BLaER1 treated with 17β-estradiol and CSF1 and Interleukin-3, amounts not matched to agents 10 nM and 100 nM (cell line): Measurements from ENCODE around the gene NF1.

Experiments
- H3K27ac ChIP-seq, 11 experiments: shearing (Covaris generic); formaldehyde crosslinking; 2 replicates each; pipeline ENCODE4 v1.8.1; 2022
- H3K27me3 ChIP-seq, 11 experiments: shearing (Covaris generic); formaldehyde crosslinking; 2 replicates each; pipeline ENCODE4 v1.8.1; 2022
- H3K36me3 ChIP-seq, 11 experiments: shearing (Covaris generic); formaldehyde crosslinking; 2 replicates each; pipeline ENCODE4 v1.8.1; 2022
- H3K4me1 ChIP-seq, 10 experiments: shearing (Covaris generic); formaldehyde crosslinking; 2 replicates each; pipeline ENCODE4 v1.8.1; 2022
- H3K4me2 ChIP-seq, 11 experiments: shearing (Covaris generic); formaldehyde crosslinking; 2 replicates each; pipeline ENCODE4 v1.8.1; 2022
- H3K4me3 ChIP-seq, 10 experiments: shearing (Covaris generic); formaldehyde crosslinking; 2 replicates each; pipeline ENCODE4 v1.8.1; 2022
- H3K9ac ChIP-seq, 11 experiments: shearing (Covaris generic); formaldehyde crosslinking; 2 replicates each; pipeline ENCODE4 v1.8.1; 2022
- H3K9me3 ChIP-seq, 11 experiments: shearing (Covaris generic); formaldehyde crosslinking; replicated peaks in 1 of 11; 2 replicates each; pipeline ENCODE4 v1.8.1; 2022
- H4K20me1 ChIP-seq, 11 experiments: shearing (Covaris generic); formaldehyde crosslinking; 2 replicates each; pipeline ENCODE4 v1.8.1; 2022
- Cebpa-rat ChIP-seq, 11 experiments: shearing (Covaris generic); IDR thresholded peaks; 2 replicates each; pipeline ENCODE4 v1.8.1; 2022

Gene NF1

GRCh38 chr17:31053071-31053470 is 41.7 kb upstream of the NF1 start:
- peaks cover 0 to 18% (median 7%) of the 10 kb centered on the region in 11 experiments; a peak in 11 of 22 replicates for H3K9me3 ChIP-seq
- H3K4me2 ChIP-seq, result peak overlapping the region in 4 of 11 experiments; percentile 71 to 74 (median 72); a peak in 9 of 22 replicates
- H3K27me3 ChIP-seq, result no peaks in the 10 kb centered on the region
- TF ChIP-seq Cebpa-rat (IDR thresholded peaks at IDR 0.05), result no peak
- H3K27ac ChIP-seq, result peak overlapping the region in 4 of 11 experiments; percentile 18 to 61 (median 58); a peak in 5 of 22 replicates
- no peak overlapping the region; a peak in 1 of 22 replicates for H3K9ac ChIP-seq
- H3K36me3 ChIP-seq, result no peaks in the 10 kb centered on the region
- no peaks in the 10 kb centered on the region for H4K20me1 ChIP-seq
- peaks cover 0 to 26% (median 6%) of the 10 kb centered on the region in 10 experiments; a peak in 10 of 20 replicates for H3K4me1 ChIP-seq
- H3K4me3 ChIP-seq, result no peak overlapping the region

GRCh38 chr17:31054761-31055160 is 40.0 kb upstream of the NF1 start:
- Histone ChIP-seq H3K4me2 (no peak overlapping the region), H3K4me3 (no peak overlapping the region), H4K20me1 (no peaks in the 10 kb centered on the region), H3K27me3 (no peaks in the 10 kb centered on the region), H3K27ac (no peak overlapping the region), H3K9ac (no peak overlapping the region), H3K4me1 (peaks cover 0 to 38% (median 14%) of the 10 kb centered on the region in 10 experiments; a peak in 10 of 20 replicates), H3K36me3 (no peaks in the 10 kb centered on the region), H3K9me3 (peaks cover 0 to 12% (median 7%) of the 10 kb centered on the region in 11 experiments; a peak in 11 of 22 replicates)
- no peak for TF ChIP-seq Cebpa-rat (IDR thresholded peaks at IDR 0.05)

GRCh38 chr17:31058976-31059375 is 35.8 kb upstream of the NF1 start:
- no peaks in the 10 kb centered on the region for H3K27me3 ChIP-seq
- H3K4me3 ChIP-seq, result no peak overlapping the region
- no peak overlapping the region for H3K9ac ChIP-seq
- no peaks in the 10 kb centered on the region for H3K9me3 ChIP-seq
- no peaks in the 10 kb centered on the region for H4K20me1 ChIP-seq
- H3K4me2 ChIP-seq, result peak overlapping the region in 5 of 11 experiments; percentile 1 to 50 (median 21); a peak in 6 of 22 replicates
- no peak overlapping the region for H3K27ac ChIP-seq
- peaks cover 0 to 16% (median 7%) of the 10 kb centered on the region in 10 experiments; a peak in 11 of 20 replicates for H3K4me1 ChIP-seq
- TF ChIP-seq Cebpa-rat (IDR thresholded peaks at IDR 0.05), result no peak
- no peaks in the 10 kb centered on the region for H3K36me3 ChIP-seq

GRCh38 chr17:31060791-31061550 is 33.8 kb upstream of the NF1 start:
- Histone ChIP-seq H3K9ac (no peak overlapping the region), H3K4me3 (no peak overlapping the region), H3K27ac (no peak overlapping the region), H3K36me3 (no peaks in the 10 kb centered on the region), H3K9me3 (no peaks in the 10 kb centered on the region), H3K4me2 (no peak overlapping the region), H3K4me1 (peaks cover 0 to 16% (median 7%) of the 10 kb centered on the region in 10 experiments; a peak in 11 of 20 replicates), H4K20me1 (no peaks in the 10 kb centered on the region), H3K27me3 (no peaks in the 10 kb centered on the region)
- TF ChIP-seq Cebpa-rat (IDR thresholded peaks at IDR 0.05), result no peak

- Histone ChIP-seq H3K27ac (no peak overlapping the region), H4K20me1 (no peaks in the 10 kb centered on the region), H3K36me3 (no peaks in the 10 kb centered on the region), H3K27me3 (no peaks in the 10 kb centered on the region), H3K4me3 (no peak overlapping the region), H3K9me3 (no peaks in the 10 kb centered on the region), H3K9ac (no peak overlapping the region), H3K4me1 (peaks cover 0 to 16% (median 7%) of the 10 kb centered on the region in 10 experiments; a peak in 11 of 20 replicates), H3K4me2 (no peak overlapping the region)
- no peak for TF ChIP-seq Cebpa-rat (IDR thresholded peaks at IDR 0.05)
These were observed 33.1 kb upstream of the NF1 start for GRCh38 chr17:31061678-31062077.

GRCh38 chr17:31062346-31062745 is 32.4 kb upstream of the NF1 start:
- no peak overlapping the region for H3K27ac ChIP-seq
- H3K9me3 ChIP-seq, result no peaks in the 10 kb centered on the region

GRCh38 chr17:31064707-31065106 is 30.1 kb upstream of the NF1 start:
- Histone ChIP-seq H3K27me3 (no peaks in the 10 kb centered on the region), H3K4me2 (no peak overlapping the region), H3K27ac (no peak overlapping the region), H3K9ac (no peak overlapping the region), H4K20me1 (no peaks in the 10 kb centered on the region), H3K36me3 (no peaks in the 10 kb centered on the region), H3K9me3 (no peaks in the 10 kb centered on the region), H3K4me3 (no peak overlapping the region), H3K4me1 (peaks cover 0 to 19% (median 9%) of the 10 kb centered on the region in 10 experiments; a peak in 11 of 20 replicates)
- no peak for TF ChIP-seq Cebpa-rat (IDR thresholded peaks at IDR 0.05)

More at GRCh38 chr17:31062346-31062745, 32.4 kb upstream of the NF1 start:
- Histone ChIP-seq H4K20me1 (no peaks in the 10 kb centered on the region), H3K9ac (no peak overlapping the region), H3K4me2 (no peak overlapping the region), H3K4me1 (peaks cover 0 to 16% (median 7%) of the 10 kb centered on the region in 10 experiments; a peak in 11 of 20 replicates), H3K36me3 (no peaks in the 10 kb centered on the region), H3K27me3 (no peaks in the 10 kb centered on the region), H3K4me3 (no peak overlapping the region)
- no peak for TF ChIP-seq Cebpa-rat (IDR thresholded peaks at IDR 0.05)

GRCh38 chr17:31067691-31068184 is 27.0 kb upstream of the NF1 start:
- no peak overlapping the region for H3K4me3 ChIP-seq
- no peaks in the 10 kb centered on the region for H4K20me1 ChIP-seq
- peak overlapping the region in 2 of 11 experiments; percentile 42 to 52; a peak in 3 of 22 replicates for H3K27ac ChIP-seq
- peak overlapping the region in 5 of 11 experiments; percentile 10 to 55 (median 39); a peak in 7 of 22 replicates for H3K4me2 ChIP-seq
- H3K27me3 ChIP-seq, result no peaks in the 10 kb centered on the region
- H3K9ac ChIP-seq, result no peak overlapping the region
- H3K36me3 ChIP-seq, result no peaks in the 10 kb centered on the region
- peaks cover 0 to 19% (median 5%) of the 10 kb centered on the region in 10 experiments; a peak in 9 of 20 replicates for H3K4me1 ChIP-seq
- H3K9me3 ChIP-seq, result no peaks in the 10 kb centered on the region
- TF ChIP-seq Cebpa-rat (IDR thresholded peaks at IDR 0.05), result no peak

GRCh38 chr17:31068291-31068690 is 26.5 kb upstream of the NF1 start:
- Histone ChIP-seq H3K4me3 (no peak overlapping the region), H3K9me3 (no peaks in the 10 kb centered on the region), H3K27ac (peak overlapping the region in 2 of 11 experiments; percentile 42 to 52; a peak in 4 of 22 replicates), H3K4me2 (peak overlapping the region in 6 of 11 experiments; percentile 10 to 55 (median 30); a peak in 9 of 22 replicates), H3K4me1 (peaks cover 0 to 19% (median 5%) of the 10 kb centered on the region in 10 experiments; a peak in 9 of 20 replicates), H3K9ac (no peak overlapping the region; a peak in 1 of 22 replicates), H4K20me1 (no peaks in the 10 kb centered on the region), H3K27me3 (no peaks in the 10 kb centered on the region), H3K36me3 (no peaks in the 10 kb centered on the region)
- TF ChIP-seq Cebpa-rat (IDR thresholded peaks at IDR 0.05), result no peak
